Urinary bladder (tissue), 2 donors: ENCODE data around the gene CLIC3. TPM values are rescaled to one million over a fixed set of nuclear protein-coding genes. Genes with fewer than 3 reads are reported as not detected.

ENCODE experiments used
- polyA plus RNA-seq: library from polyadenylated mRNA; stranded (reverse); fragments of 200-250 nt; gene quantifications from one replicate; pipeline ENCODE4 v1.2.3, GENCODE V29; 2013
- total RNA-seq: library from RNA; depleted of rRNA; stranded (reverse); fragments of >200 nt; gene quantifications from one replicate; pipeline ENCODE4 v1.2.3, GENCODE V29; 2014
- donor health status: healthy.

Gene CLIC3
- total and polyA plus RNA-seq, 2 donors, result 3.6 to 11.0 TPM

Other genes starting within 250 kb of the CLIC3 start
Only the 30 nearest of the 38 such genes appear.
- 29.4 TPM for gene TMEM141, start 205.2 kb downstream of the CLIC3 start, total RNA-seq
- gene TMEM141, start 205.2 kb downstream of the CLIC3 start, polyA plus RNA-seq, result 83.2 TPM
- gene CCDC183, start 200.2 kb downstream of the CLIC3 start, total RNA-seq, result 1.5 TPM
- gene CCDC183, start 200.2 kb downstream of the CLIC3 start, polyA plus RNA-seq, result 0.85 TPM
- gene RABL6, start 188.6 kb downstream of the CLIC3 start, total RNA-seq, result 29.1 TPM
- 60.0 TPM for gene RABL6, start 188.6 kb downstream of the CLIC3 start, polyA plus RNA-seq
- 0.69 TPM for gene AJM1, start 154.1 kb downstream of the CLIC3 start, total RNA-seq
- 6.9 TPM for gene AJM1, start 154.1 kb downstream of the CLIC3 start, polyA plus RNA-seq
- gene PHPT1, start 147.2 kb downstream of the CLIC3 start, total RNA-seq, result 43.9 TPM
- gene PHPT1, start 147.2 kb downstream of the CLIC3 start, polyA plus RNA-seq, result 105 TPM
- 3.0 TPM for gene MAMDC4, start 144.2 kb downstream of the CLIC3 start, total RNA-seq
- 3.8 TPM for gene MAMDC4, start 144.2 kb downstream of the CLIC3 start, polyA plus RNA-seq
- gene EDF1, start 130.3 kb downstream of the CLIC3 start, total RNA-seq, result 128 TPM
- gene EDF1, start 130.3 kb downstream of the CLIC3 start, polyA plus RNA-seq, result 337 TPM
- 7.9 TPM for gene TRAF2, start 110.1 kb downstream of the CLIC3 start, total RNA-seq
- gene TRAF2, start 110.1 kb downstream of the CLIC3 start, polyA plus RNA-seq, result 13.1 TPM
- gene FBXW5, start 51.8 kb downstream of the CLIC3 start, total RNA-seq, result 47.5 TPM
- gene FBXW5, start 51.8 kb downstream of the CLIC3 start, polyA plus RNA-seq, result 151 TPM
- 1.0 TPM for gene C8G, start 51.3 kb downstream of the CLIC3 start, total RNA-seq
- 1.2 TPM for gene C8G, start 51.3 kb downstream of the CLIC3 start, polyA plus RNA-seq
- not detected for gene LCN12, start 44.3 kb downstream of the CLIC3 start, total RNA-seq
- 0.41 TPM for gene LCN12, start 44.3 kb downstream of the CLIC3 start, polyA plus RNA-seq
- 3.3 TPM for gene PTGDS, start 19.1 kb downstream of the CLIC3 start, total RNA-seq
- 71.8 TPM for gene PTGDS, start 19.1 kb downstream of the CLIC3 start, polyA plus RNA-seq
- 0.11 TPM for gene LCNL1, start 13.6 kb downstream of the CLIC3 start, total RNA-seq
- 0.30 TPM for gene LCNL1, start 13.6 kb downstream of the CLIC3 start, polyA plus RNA-seq
- gene PAXX, start 4.1 kb downstream of the CLIC3 start, total RNA-seq, result 9.3 TPM
- gene PAXX, start 4.1 kb downstream of the CLIC3 start, polyA plus RNA-seq, result 55.4 TPM
- gene ABCA2, start 31.7 kb upstream of the CLIC3 start, total RNA-seq, result 11.1 TPM
- 30.8 TPM for gene ABCA2, start 31.7 kb upstream of the CLIC3 start, polyA plus RNA-seq
- gene FUT7, start 35.5 kb upstream of the CLIC3 start, total RNA-seq, result not detected
- gene FUT7, start 35.5 kb upstream of the CLIC3 start, polyA plus RNA-seq, result 0.18 TPM
- gene NPDC1, start 49.6 kb upstream of the CLIC3 start, total RNA-seq, result 17.9 TPM
- 120 TPM for gene NPDC1, start 49.6 kb upstream of the CLIC3 start, polyA plus RNA-seq
- 6.4 TPM for gene ENTPD2, start 57.5 kb upstream of the CLIC3 start, total RNA-seq
- gene ENTPD2, start 57.5 kb upstream of the CLIC3 start, polyA plus RNA-seq, result 2.8 TPM
- 3.2 TPM for gene SAPCD2, start 74.0 kb upstream of the CLIC3 start, total RNA-seq
- 0.63 TPM for gene SAPCD2, start 74.0 kb upstream of the CLIC3 start, polyA plus RNA-seq
- gene UAP1L1, start 80.9 kb upstream of the CLIC3 start, total RNA-seq, result 4.0 TPM
- gene UAP1L1, start 80.9 kb upstream of the CLIC3 start, polyA plus RNA-seq, result 11.5 TPM
- 29.1 TPM for gene MAN1B1, start 90.4 kb upstream of the CLIC3 start, total RNA-seq
- 38.5 TPM for gene MAN1B1, start 90.4 kb upstream of the CLIC3 start, polyA plus RNA-seq
- gene DPP7, start 118.2 kb upstream of the CLIC3 start, total RNA-seq, result 18.5 TPM
- 162 TPM for gene DPP7, start 118.2 kb upstream of the CLIC3 start, polyA plus RNA-seq
- gene GRIN1, start 142.6 kb upstream of the CLIC3 start, total RNA-seq, result 0.26 TPM
- 0.18 TPM for gene GRIN1, start 142.6 kb upstream of the CLIC3 start, polyA plus RNA-seq
- not detected for gene LRRC26, start 173.5 kb upstream of the CLIC3 start, total RNA-seq
- gene LRRC26, start 173.5 kb upstream of the CLIC3 start, polyA plus RNA-seq, result not detected
- gene TMEM210, start 175.5 kb upstream of the CLIC3 start, total RNA-seq, result not detected
- gene TMEM210, start 175.5 kb upstream of the CLIC3 start, polyA plus RNA-seq, result not detected
- gene ANAPC2, start 192.0 kb upstream of the CLIC3 start, total RNA-seq, result 18.6 TPM
- gene ANAPC2, start 192.0 kb upstream of the CLIC3 start, polyA plus RNA-seq, result 40.3 TPM
- gene SSNA1, start 192.1 kb upstream of the CLIC3 start, total RNA-seq, result 21.4 TPM
- gene SSNA1, start 192.1 kb upstream of the CLIC3 start, polyA plus RNA-seq, result 94.1 TPM
- gene TPRN, start 204.2 kb upstream of the CLIC3 start, total RNA-seq, result 3.0 TPM
- gene TPRN, start 204.2 kb upstream of the CLIC3 start, polyA plus RNA-seq, result 9.3 TPM
- 24.2 TPM for gene TMEM203, start 209.1 kb upstream of the CLIC3 start, total RNA-seq
- 41.2 TPM for gene TMEM203, start 209.1 kb upstream of the CLIC3 start, polyA plus RNA-seq
- gene NDOR1, start 209.1 kb upstream of the CLIC3 start, total RNA-seq, result 3.2 TPM
- gene NDOR1, start 209.1 kb upstream of the CLIC3 start, polyA plus RNA-seq, result 10.4 TPM